Suppressor macrophage treated with lipopolysaccharide for 1 hour (primary cell): ENCODE data around the gene KSR1.
"Not testable (repeated sequence)": the region's sequence is repeated elsewhere in the genome, so short reads cannot be mapped to it uniquely, and the experiment has no call there.

Experiments
- DNase-seq, 3 donors: peaks; one replicate each; pipeline ENCODE4 v3.0.0-alpha.2; 2020 to 2022

Gene KSR1

GRCh38 chr17:27621536-27621935, 165.3 kb downstream of the KSR1 start:
- DNase-seq = no peak

- no peak for DNase-seq
Observed at GRCh38 chr17:27621942-27622559, 165.8 kb downstream of the KSR1 start.

GRCh38 chr17:27622986-27623385, 166.7 kb downstream of the KSR1 start:
- no peak for DNase-seq

GRCh38 chr17:27623614-27624013, 167.4 kb downstream of the KSR1 start:
- DNase-seq = no peak

- no peak for DNase-seq
Observed at GRCh38 chr17:27624539-27624938, 168.3 kb downstream of the KSR1 start.

- no peak for DNase-seq
Observed at GRCh38 chr17:27625856-27626255, 169.6 kb downstream of the KSR1 start.

GRCh38 chr17:27627514-27627913, 171.3 kb downstream of the KSR1 start:
- no peak for DNase-seq

- DNase-seq = no peak
Observed at GRCh38 chr17:27628376-27628775, 172.1 kb downstream of the KSR1 start.

- DNase-seq = not testable (repeated sequence)
Observed at GRCh38 chr17:27629260-27629659, 173.0 kb downstream of the KSR1 start.

- DNase-seq = peak; percentile 52 to 74 (median 68)
Observed at GRCh38 chr17:27630607-27631410, 174.6 kb downstream of the KSR1 start, which contains the start of gene LGALS9. Gene LGALS9 (plus strand): TSS chr17:27631188. CDS start chr17:27631266, 78 bp downstream.

- peak; percentile 66 to 69 (median 68) for DNase-seq
Observed at GRCh38 chr17:27631411-27631760, 175.1 kb downstream of the KSR1 start.

- peak in 1 of 3 donors; percentile 28 for DNase-seq
Observed at GRCh38 chr17:27631897-27632725, 175.9 kb downstream of the KSR1 start.

GRCh38 chr17:27632766-27633165, 176.5 kb downstream of the KSR1 start:
- peak; percentile 86 to 94 (median 90) for DNase-seq

- DNase-seq = peak in 2 of 3 donors; percentile 20 to 36
Observed at GRCh38 chr17:27633312-27634025, 177.2 kb downstream of the KSR1 start.

GRCh38 chr17:27634026-27634335, 177.7 kb downstream of the KSR1 start:
- DNase-seq = no peak

- DNase-seq = peak; percentile 33 to 73 (median 53)
Observed at GRCh38 chr17:27634776-27635175, 178.5 kb downstream of the KSR1 start.

- peak; percentile 86 to 87 (median 86) for DNase-seq
Observed at GRCh38 chr17:27635275-27635823, 179.1 kb downstream of the KSR1 start.

- not testable (repeated sequence) for DNase-seq
Observed at GRCh38 chr17:27636005-27636520, 179.8 kb downstream of the KSR1 start.

GRCh38 chr17:27637818-27638217, 181.6 kb downstream of the KSR1 start:
- not testable (repeated sequence) for DNase-seq

GRCh38 chr17:27638415-27638914, 182.2 kb downstream of the KSR1 start:
- peak in 2 of 3 donors; percentile 34 to 60 for DNase-seq

GRCh38 chr17:27640790-27641189, 184.5 kb downstream of the KSR1 start:
- DNase-seq = no peak

- no peak for DNase-seq
Observed at GRCh38 chr17:27644586-27644985, 188.3 kb downstream of the KSR1 start.
